Endothelial cell of umbilical vein (primary cell): ENCODE measurements around the gene CPED1. TPM values are rescaled to one million over a fixed set of nuclear protein-coding genes. Genes with fewer than 3 reads are reported as not detected.

Experiments
- BruUV-seq: library from RNA; stranded (reverse); fragments of 400-500 nt; replicated peaks from 2 replicates; lab custom pipeline; 2021; lab: Mats Ljungman, UMichigan
- CTCF ChIA-PET: fragments of 300-600, 350-600 bp; sonication (Branson Sonifier 250); formaldehyde crosslinking; loops from one replicate; lab custom pipeline; 2021; ENCODE audit warnings: antibody characterized with exemption, inconsistent platforms; lab: Charles Lee
- POLR2A ChIA-PET: fragments of 300-600, 350-600 bp; sonication (Branson Sonifier 250); formaldehyde crosslinking; loops from one replicate; lab custom pipeline; 2021; ENCODE audit warnings: antibody characterized with exemption, inconsistent platforms; lab: Charles Lee
- DNase-seq: peaks from one replicate; pipeline ENCODE4 v3.0.0-alpha.2; 2011; ENCODE audit warnings: low read depth, low spot score
- FAIRE-seq: peaks from 2 replicates; lab custom pipeline; 2011; peaks lifted over from hg19 to GRCh38; lab: Jason Lieb, UNC
- H2AFZ ChIP-seq: 2 replicates; pipeline ENCODE4 v1.6.0; 2012; ENCODE audit warnings: low read depth, low read length, control low read depth, inconsistent platforms
- H3K27ac ChIP-seq: 2 replicates; pipeline ENCODE4 v1.5.1; 2011; ENCODE audit warnings: low read depth, mild to moderate bottlenecking, control low read depth, low read length, moderate library complexity; ENCODE audit not compliant: insufficient read depth
- H3K27me3 ChIP-seq, 2 experiments: 2 replicates each; pipeline versions ENCODE4 v1.6.0 to v1.6.1; 2011; ENCODE audit warnings: low read length in 2 of 2, mixed read lengths in 1 of 2; ENCODE audit not compliant: control insufficient read depth in 2 of 2, insufficient read depth in 2 of 2
- H3K36me3 ChIP-seq, 2 experiments: 2 replicates in 1 of 2; 3 replicates in 1 of 2; pipeline ENCODE4 v1.5.1; 2011; ENCODE audit warnings: low read length in 2 of 2, mild to moderate bottlenecking in 1 of 2, moderate library complexity in 1 of 2; ENCODE audit not compliant: control insufficient read depth in 2 of 2, insufficient read depth in 2 of 2; ENCODE audit errors: extremely low read depth in 1 of 2
- H3K4me1 ChIP-seq: 3 replicates; pipeline ENCODE4 v1.5.1; 2011; ENCODE audit warnings: mild to moderate bottlenecking, low read length; ENCODE audit not compliant: control insufficient read depth, insufficient read depth; ENCODE audit errors: extremely low read depth
- H3K4me2 ChIP-seq: 2 replicates; pipeline ENCODE4 v1.6.1; 2011; ENCODE audit warnings: low read length, control low read depth, mixed read lengths; ENCODE audit not compliant: insufficient read depth
- H3K4me3 ChIP-seq, 3 experiments: fragments of 200-600 bp in 1 of 3; sonication (generic), shearing (Covaris generic) in 1 of 3; replicated peaks in 1 of 3; 2 replicates each; pipeline ENCODE4 v1.5.1; 2011 to 2016; ENCODE audit warnings: control low read depth in 3 of 3, low read length in 3 of 3, mild to moderate bottlenecking in 2 of 3, inconsistent platforms in 1 of 3, low read depth in 1 of 3, moderate library complexity in 1 of 3; ENCODE audit not compliant: insufficient read depth in 1 of 3
- H3K79me2 ChIP-seq: 2 replicates; pipeline ENCODE4 v1.6.0; 2012; ENCODE audit warnings: low read length, inconsistent platforms; ENCODE audit not compliant: control insufficient read depth, insufficient read depth
- H3K9ac ChIP-seq: replicated peaks from 2 replicates; pipeline ENCODE3; 2011; ENCODE audit warnings: low read length, control low read depth; ENCODE audit not compliant: insufficient read depth; ENCODE audit errors: extremely low read depth
- H3K9me1 ChIP-seq: replicated peaks from 3 replicates; pipeline ENCODE4 v1.6.0; 2011; ENCODE audit warnings: mild to moderate bottlenecking, low read length; ENCODE audit not compliant: control insufficient read depth, insufficient read depth; ENCODE audit errors: extremely low read depth
- H3K9me3 ChIP-seq: replicated peaks from 2 replicates; pipeline ENCODE4 v1.5.1; 2012; ENCODE audit warnings: low read length, inconsistent platforms; ENCODE audit not compliant: control insufficient read depth, insufficient read depth
- H4K20me1 ChIP-seq: replicated peaks from 2 replicates; pipeline ENCODE3; 2011; ENCODE audit warnings: mild to moderate bottlenecking, low read length; ENCODE audit not compliant: control insufficient read depth, insufficient read depth; ENCODE audit errors: extremely low read depth
- FOS ChIP-seq: IDR thresholded peaks from 2 replicates; pipeline ENCODE4 v1.6.1; 2011; ENCODE audit warnings: mild to moderate bottlenecking, low read length, moderate library complexity, borderline replicate concordance; ENCODE audit not compliant: insufficient read depth
- GATA2 ChIP-seq: IDR thresholded peaks from 2 replicates; pipeline ENCODE4 v1.7.0; 2011; ENCODE audit warnings: low read depth, mild to moderate bottlenecking, moderate library complexity, mixed read lengths, low read length; ENCODE audit not compliant: insufficient read length, insufficient read depth
- JUN ChIP-seq: IDR thresholded peaks from 2 replicates; pipeline ENCODE4 v1.6.1; 2011; ENCODE audit warnings: borderline replicate concordance, low read depth; ENCODE audit not compliant: insufficient read length, insufficient read depth
- MYC ChIP-seq: IDR thresholded peaks from one replicate; pipeline ENCODE4 v1.6.1; 2011; ENCODE audit warnings: mild to moderate bottlenecking, low read depth, low read length
- POLR2A ChIP-seq: IDR thresholded peaks from 2 replicates; pipeline ENCODE4 v1.6.1; 2012; ENCODE audit warnings: low read depth, mild to moderate bottlenecking, control low read depth, low read length
- dilution Hi-C: fragments of 300-500 bp; cut with MboI; formaldehyde crosslinking; loops from one replicate; pipeline ENCODE4 v1.15.0; 2019; ENCODE audit warnings: low sequenced_read_pairs; ENCODE audit not compliant: extremely low pct_ligation_motif_present
- intact Hi-C: fragments of 100-400 bp; cut with micrococcal nuclease; formaldehyde crosslinking; loops from one replicate; pipeline ENCODE4 v1.10.0; 2022
- polyA plus RNA-seq, 4 experiments: library from polyadenylated mRNA; depleted of rRNA in 3 of 4; stranded (reverse) in 3 of 4; unstranded in 1 of 4; fragments of >200 nt; gene quantifications; 2 replicates each; pipeline versions ENCODE4 v1.2.1 to v1.2.3, GENCODE V29; 2011 to 2012; ENCODE audit warnings: missing spikeins in 1 of 4
- total RNA-seq: library from RNA; stranded (reverse); gene quantifications from 2 replicates; pipeline ENCODE4 v1.2.3, GENCODE V29; 2021
- TF ChIP-seq, protein P1 (sequence below): IDR thresholded peaks from 2 replicates; pipeline ENCODE4 v1.6.1; 2011; ENCODE audit not compliant: insufficient read depth, insufficient read length
- TF ChIP-seq, protein P2 (sequence below), 2 donors: IDR thresholded peaks; 1 replicate in 1 of 2; 2 replicates in 1 of 2; pipeline ENCODE4 v1.5.1; 2011; ENCODE audit warnings: low read length in 2 of 2, mild to moderate bottlenecking in 2 of 2, moderate library complexity in 2 of 2, control low read depth in 1 of 2, inconsistent platforms in 1 of 2, low read depth in 1 of 2; ENCODE audit not compliant: insufficient read depth in 1 of 2; ENCODE audit errors: extremely low read depth in 1 of 2

CPED1 gene
- total and polyA plus RNA-seq, 2 donors (not counting 3 experiments of a cell fraction or from before 2014, with no cell fraction given) = 0.22 to 3.0 TPM

DNA sequence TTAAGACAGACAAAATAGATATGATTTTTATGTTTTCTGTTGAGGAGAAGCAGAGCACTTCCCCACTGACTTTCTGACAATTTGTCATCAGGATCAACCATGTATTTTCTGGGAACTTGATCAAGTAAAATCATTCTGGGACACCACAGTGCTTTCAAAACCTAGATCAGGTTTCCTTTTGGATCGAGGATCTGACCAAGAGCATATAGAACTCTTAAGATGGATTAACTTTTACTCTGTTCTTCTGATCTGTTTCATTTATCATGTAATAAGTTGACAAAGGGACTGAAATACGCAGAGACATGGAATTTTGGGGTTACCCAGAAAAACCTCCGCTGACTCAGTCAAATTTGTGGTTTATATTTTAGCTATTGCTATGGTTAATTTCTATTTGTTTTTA, 204.3 kb downstream of the CPED1 start:
- TF ChIP-seq, protein P1, sequence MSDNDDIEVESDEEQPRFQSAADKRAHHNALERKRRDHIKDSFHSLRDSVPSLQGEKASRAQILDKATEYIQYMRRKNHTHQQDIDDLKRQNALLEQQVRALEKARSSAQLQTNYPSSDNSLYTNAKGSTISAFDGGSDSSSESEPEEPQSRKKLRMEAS = no peak
- TF ChIP-seq, protein P2, sequence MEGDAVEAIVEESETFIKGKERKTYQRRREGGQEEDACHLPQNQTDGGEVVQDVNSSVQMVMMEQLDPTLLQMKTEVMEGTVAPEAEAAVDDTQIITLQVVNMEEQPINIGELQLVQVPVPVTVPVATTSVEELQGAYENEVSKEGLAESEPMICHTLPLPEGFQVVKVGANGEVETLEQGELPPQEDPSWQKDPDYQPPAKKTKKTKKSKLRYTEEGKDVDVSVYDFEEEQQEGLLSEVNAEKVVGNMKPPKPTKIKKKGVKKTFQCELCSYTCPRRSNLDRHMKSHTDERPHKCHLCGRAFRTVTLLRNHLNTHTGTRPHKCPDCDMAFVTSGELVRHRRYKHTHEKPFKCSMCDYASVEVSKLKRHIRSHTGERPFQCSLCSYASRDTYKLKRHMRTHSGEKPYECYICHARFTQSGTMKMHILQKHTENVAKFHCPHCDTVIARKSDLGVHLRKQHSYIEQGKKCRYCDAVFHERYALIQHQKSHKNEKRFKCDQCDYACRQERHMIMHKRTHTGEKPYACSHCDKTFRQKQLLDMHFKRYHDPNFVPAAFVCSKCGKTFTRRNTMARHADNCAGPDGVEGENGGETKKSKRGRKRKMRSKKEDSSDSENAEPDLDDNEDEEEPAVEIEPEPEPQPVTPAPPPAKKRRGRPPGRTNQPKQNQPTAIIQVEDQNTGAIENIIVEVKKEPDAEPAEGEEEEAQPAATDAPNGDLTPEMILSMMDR (IDR thresholded peaks at IDR 0.05; ENCODE audit: extremely low read depth in 1 of 2, insufficient read depth in 1 of 2, low read depth in 1 of 2, low read length in 2 of 2) = no peak
- TF ChIP-seq POLR2A (no peak), MYC (no peak), FOS (no peak), JUN (no peak), GATA2 (no peak)
- no peaks in the 10 kb centered on the region for H3K9me3 ChIP-seq
- no peak overlapping the region for H3K27ac ChIP-seq
- no peaks in the 10 kb centered on the region for H4K20me1 ChIP-seq
- DNase-seq (no peak), FAIRE-seq (no peak)
- intact Hi-C loops = no loop called here
- dilution Hi-C loops = no loop called here
- ChIA-PET CTCF (no interaction called here), POLR2A (no interaction called here)
- peaks cover 2% of the 10 kb centered on the region for H3K9me1 ChIP-seq
- no peak overlapping the region for H3K4me2 ChIP-seq
- H2AFZ ChIP-seq = no peak overlapping the region
- H3K27me3 ChIP-seq = peaks cover 0 to 3% of the 10 kb centered on the region in 2 experiments
- H3K4me1 ChIP-seq = no peaks in the 10 kb centered on the region
- no peak overlapping the region for H3K4me3 ChIP-seq
- H3K36me3 ChIP-seq = no peaks in the 10 kb centered on the region
- no TSS peak for BruUV-seq
- H3K79me2 ChIP-seq = no peaks in the 10 kb centered on the region
- H3K9ac ChIP-seq = no peak overlapping the region
